GM15510 (cell line): ENCODE results near the gene OR8K3.

Experiments used
- POLR2A ChIP-seq: IDR thresholded peaks from 3 replicates; pipeline ENCODE4 v1.6.1; 2011; ENCODE audit warnings: borderline replicate concordance; ENCODE audit not compliant: insufficient read length; ENCODE audit errors: extremely low read depth

The OR8K3 gene

DNA sequence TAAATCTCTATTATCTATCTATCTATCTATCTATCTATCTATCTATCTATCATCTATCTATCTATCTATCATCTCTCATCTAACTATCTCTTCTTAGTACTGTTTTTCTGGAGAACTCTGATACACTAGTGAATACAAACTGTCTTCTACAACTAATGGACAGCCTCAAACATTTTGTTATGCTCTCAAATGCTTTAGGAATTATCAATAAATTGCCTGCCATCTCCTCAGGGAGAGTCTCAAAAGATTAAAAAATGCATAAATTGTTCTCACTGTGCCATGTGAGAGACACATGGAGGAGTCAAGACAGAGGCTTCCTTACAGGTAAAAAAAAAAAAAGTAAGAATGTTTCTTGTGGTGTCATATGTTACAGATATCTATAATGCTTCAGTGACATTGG is at the start of gene OR8K3:
TSS of gene OR8K3 (plus strand) at position 301 of the 400 bp plus-strand sequence. CDS start 3,163 bp downstream, outside the sequence.
- TF ChIP-seq POLR2A, result no peak

DNA sequence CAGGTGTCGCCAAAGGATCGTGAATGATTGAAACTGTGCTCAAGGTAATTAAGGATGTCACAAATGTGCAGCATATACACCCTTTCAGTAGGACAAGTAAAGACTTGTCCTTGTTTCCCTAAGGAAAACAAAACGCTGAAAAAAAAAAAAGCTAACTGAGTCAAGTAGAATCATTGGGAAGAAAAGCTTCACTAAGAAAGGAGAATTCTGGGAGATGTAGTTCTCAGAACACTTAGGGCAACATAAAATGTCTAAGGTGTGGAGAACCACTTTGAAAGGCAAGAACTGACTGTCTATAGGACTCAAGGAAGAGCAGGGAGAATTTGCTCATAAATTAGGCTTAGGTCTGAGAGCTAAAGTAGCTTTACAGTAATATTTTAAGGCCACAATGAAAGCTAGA is 43.9 kb upstream of the OR8K3 start:
- TF ChIP-seq POLR2A, result no peak

DNA sequence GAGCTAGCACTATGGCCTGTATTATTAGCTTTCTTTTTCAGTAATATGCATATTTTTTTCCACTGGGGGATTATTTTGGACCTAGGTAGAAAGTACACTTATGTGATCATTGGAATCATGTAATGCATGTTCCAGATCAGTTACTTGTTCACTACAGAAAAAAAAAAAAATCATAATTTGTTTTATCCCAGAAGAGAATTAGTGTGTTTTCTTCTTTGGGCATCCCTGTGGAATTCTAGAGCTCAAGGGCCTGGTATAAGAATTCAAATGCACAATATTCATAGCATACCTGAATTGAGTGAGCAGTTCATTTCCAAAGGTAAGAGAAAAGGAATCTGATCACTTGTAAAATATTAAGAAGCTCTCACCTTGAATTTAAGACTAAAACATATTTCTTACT is 41.1 kb upstream of the OR8K3 start, which contains the start of gene OR5T1:
TSS of gene OR5T1 (plus strand) at position 301 of the 400 bp plus-strand sequence. CDS start 1,485 bp downstream, outside the sequence.
- TF ChIP-seq POLR2A, result no peak

DNA sequence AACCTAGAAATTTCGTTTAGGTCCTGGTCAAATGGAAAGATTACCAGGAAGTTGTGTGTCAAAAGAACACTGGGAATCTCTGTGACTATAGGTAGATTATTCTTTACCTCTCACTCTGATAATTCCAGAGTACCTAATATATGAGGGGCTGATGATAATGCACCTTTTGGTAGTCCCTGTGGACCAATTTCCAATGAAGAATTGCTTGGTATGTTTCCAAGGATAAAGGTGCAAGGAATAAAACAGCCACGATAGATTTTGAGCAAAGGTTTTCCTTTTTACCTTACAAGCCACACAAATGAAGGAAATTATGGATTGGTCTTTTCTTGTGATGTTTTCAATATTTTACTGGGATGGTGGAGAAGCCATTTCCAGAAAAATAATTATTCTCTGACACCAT is 22.8 kb upstream of the OR8K3 start, which contains the start of gene OR8H1:
TSS of gene OR8H1 (minus strand) at position 101 of the 400 bp plus-strand sequence. CDS start 1,192 bp downstream, outside the sequence.
- TF ChIP-seq POLR2A, result no peak

DNA sequence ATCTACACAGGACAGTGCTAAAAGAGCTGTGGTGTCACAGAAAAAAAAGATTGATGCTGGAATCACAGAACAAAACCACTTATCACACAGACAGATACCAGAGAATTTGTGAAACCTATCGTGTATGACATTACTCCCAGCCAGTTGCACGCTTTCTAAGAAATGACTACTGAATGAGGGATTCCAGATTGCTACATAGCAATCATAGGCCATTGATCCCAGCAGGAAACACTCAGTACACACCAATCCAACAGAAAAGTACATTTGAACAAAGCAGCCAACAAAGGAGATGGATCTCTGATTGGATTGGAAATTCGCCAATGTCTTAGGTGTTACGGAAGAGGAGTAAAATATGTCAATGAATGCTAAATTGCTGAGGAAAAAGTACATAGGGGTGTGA is 18.0 kb upstream of the OR8K3 start:
- no peak for TF ChIP-seq POLR2A

DNA sequence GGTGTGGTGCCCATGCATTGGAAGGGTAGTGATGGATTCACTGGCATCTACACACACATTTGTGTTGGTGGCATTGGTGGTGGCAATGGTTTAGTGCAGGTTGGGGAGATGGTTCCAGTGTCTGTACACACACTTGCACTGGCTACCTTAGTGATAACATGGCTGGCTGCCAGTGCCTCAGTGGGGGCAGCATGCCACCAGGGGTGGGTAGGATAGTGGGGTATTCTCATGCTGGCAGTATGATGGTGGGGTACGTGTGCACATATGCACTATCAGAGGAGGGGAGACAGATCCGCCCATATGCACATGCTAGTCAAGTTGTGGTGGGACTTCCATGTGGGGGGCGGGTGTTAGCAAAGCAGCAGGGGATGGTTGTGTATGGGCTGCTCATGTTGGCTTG is 7.1 kb upstream of the OR8K3 start:
- TF ChIP-seq POLR2A, result no peak

DNA sequence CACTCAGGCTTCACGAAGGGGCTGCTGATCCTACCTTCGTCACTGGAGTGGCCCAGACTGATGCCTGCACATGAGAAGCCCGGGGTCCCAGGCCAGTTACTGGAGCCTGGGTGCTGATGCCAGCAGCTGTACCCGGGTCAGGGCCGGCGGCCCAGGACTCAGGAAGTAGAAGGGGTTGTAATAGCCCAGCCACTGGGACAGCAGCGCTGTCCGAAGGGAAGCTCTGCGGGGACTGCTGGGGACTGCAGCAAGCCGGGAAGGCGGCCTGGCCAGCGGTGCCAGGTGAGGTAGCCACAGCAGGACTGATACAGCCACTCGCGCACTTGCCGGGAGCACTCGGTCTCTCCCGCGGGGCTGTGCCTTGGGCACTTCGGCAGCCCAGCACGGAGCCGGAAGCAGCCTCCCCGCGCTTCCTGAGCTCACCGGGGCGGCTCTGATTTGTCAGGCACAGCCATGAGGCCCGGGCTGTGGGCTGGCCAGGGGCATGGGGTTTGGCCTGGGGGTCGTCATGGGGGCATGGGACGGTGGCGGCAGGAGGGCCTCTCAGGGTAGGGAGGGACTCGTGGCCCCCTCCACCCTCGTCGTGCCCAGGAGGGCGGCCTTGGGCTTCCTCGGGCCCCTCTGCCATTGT is 17.0 kb downstream of the OR8K3 start:
- TF ChIP-seq POLR2A, result no peak

DNA sequence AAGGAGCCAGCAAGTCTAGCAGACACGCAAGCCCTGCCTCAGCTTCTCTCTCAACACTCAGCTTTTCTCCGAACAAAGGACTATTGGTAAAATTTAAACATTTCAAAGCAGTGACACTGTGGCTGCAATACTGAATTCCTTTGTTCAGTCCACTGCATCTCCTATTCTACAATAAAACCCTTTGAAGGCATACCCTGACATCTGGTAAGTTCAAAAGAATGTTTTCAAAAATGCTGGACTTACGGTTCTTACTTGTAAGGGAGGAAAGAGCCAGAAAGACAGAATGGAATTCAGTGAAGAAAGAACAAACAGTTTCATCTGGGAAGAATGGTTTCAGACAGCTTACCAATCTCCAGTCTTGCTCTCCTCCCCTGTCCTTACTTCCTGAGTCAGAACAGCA is 18.2 kb downstream of the OR8K3 start:
- TF ChIP-seq POLR2A, result no peak

DNA sequence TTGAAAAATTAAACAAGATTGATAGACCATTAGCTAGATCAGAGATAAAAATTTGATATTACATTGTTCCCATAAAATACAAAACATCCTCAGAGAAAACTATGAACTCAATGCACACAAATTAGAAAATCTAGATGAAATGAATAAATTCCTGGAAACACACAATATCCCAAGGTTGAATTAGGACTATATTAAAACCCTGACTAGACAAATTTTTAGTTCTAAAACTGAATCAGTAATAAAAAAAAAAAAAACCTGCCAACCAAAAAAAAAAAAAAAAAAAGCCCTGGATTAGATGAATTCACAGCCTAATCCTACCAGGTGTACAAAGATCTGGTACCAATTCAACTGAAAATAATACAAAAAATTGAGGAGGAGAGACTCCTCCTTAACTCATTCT is 25.3 kb downstream of the OR8K3 start:
- no peak for TF ChIP-seq POLR2A

DNA sequence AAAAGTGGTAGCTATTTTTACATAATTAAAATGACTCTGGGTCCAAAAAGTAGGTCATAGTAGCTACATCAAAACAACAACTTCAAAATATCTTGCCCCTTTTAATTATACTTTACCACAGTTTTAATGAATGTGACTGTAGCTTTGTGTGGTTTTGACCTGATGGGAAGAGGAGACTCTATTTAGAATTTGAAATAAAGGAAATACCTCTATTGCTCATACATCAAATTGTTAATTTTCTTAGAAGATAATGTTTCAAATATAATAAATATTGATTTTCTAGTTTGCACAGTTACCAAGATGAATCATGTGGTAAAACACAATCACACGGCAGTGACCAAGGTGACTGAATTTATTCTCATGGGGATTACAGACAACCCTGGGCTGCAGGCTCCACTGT is 30.8 kb downstream of the OR8K3 start, which contains the start of gene OR8K1:
TSS of gene OR8K1 (plus strand) at position 301 of the 400 bp plus-strand sequence. CDS start at position 301, 0 bp downstream.
- TF ChIP-seq POLR2A, result no peak

DNA sequence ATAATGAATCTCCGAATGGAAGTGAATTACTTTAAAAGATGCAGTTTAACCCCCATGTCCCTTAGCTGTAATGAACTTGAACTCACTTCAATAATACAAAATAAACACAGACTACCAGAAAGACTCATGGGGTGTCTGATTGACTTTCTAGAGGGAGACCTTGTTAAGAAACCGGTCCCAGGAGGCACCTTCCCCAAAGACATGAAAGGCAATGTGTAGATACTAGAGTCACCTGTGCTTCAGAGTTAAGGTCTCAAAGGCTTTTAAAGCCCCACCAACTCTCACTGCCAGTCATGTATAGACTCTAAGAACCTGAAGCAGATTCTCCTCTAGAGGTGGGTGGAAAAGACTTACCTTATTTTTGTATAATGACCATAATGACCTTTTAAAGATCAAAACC is 39.0 kb downstream of the OR8K3 start, which contains the start of gene OR8J1:
TSS of gene OR8J1 (plus strand) at position 301 of the 400 bp plus-strand sequence. CDS start 5,956 bp downstream, outside the sequence.
- TF ChIP-seq POLR2A, result no peak
